ENCODE results near the gene TNFSF15. TPM values are rescaled to one million over a fixed set of nuclear protein-coding genes. Genes with fewer than 3 reads are reported as not detected.

Gene TNFSF15
- total RNA-seq, result 0.10 and 0.22 TPM in 2 replicates

- CTCF ChIA-PET, result interaction anchor here (1.2 kb wide), 1 partner anchor 101 kb away, joined by 5 read pairs; no protein-coding TSS in a partner anchor
- Mint-ChIP-seq H3K36me3 (ENCODE audit: low read depth) (no peaks in the 10 kb centered on the region), H3K27me3 (peaks cover 2% of the 10 kb centered on the region), H3K4me3 (peak within 1 kb of the TSS; percentile 66), H3K9me3 (no peaks in the 10 kb centered on the region), H3K27ac (peak within 1 kb of the TSS; percentile 19), H3K4me1 (peaks cover 40% of the 10 kb centered on the region)
- intact Hi-C loops (cut with micrococcal nuclease), result loop anchor here (1.0 to 10.0 kb wide), 3 partner anchors 41 to 209 kb away; no protein-coding TSS in a partner anchor
- ATAC-seq (ENCODE audit: low read depth) (peak; percentile 85), DNase-seq (no peak)
- POLR2A ChIA-PET, result interaction anchor here (0.6 to 0.7 kb wide), 4 partner anchors 55 to 408 kb away, joined by 3 to 8 read pairs (median 4); no protein-coding TSS in a partner anchor
- TF ChIP-seq CTCF (IDR thresholded peaks at IDR 0.05), result no peak
Observed at GRCh38 chr9:114805670-114806525, at the start of gene TNFSF15. Gene TNFSF15 (minus strand): TSS chr9:114806039. CDS start chr9:114806012, 27 bp downstream.

- no peaks in the 10 kb centered on the region for H3K9me3 Mint-ChIP-seq
- POLR2A ChIA-PET, result no interaction called here
- CTCF ChIA-PET, result no interaction called here
Observed at GRCh38 chr9:114855488-114855887, 49.6 kb upstream of the TNFSF15 start.

GRCh38 chr9:114854736-114855355 is 49.0 kb upstream of the TNFSF15 start:
- TF ChIP-seq CTCF (IDR thresholded peaks at IDR 0.05), result no peak
- CTCF ChIA-PET, result no interaction called here
- POLR2A ChIA-PET, result no interaction called here
- ATAC-seq (ENCODE audit: low read depth) (no peak), DNase-seq (no peak)
- H3K36me3 Mint-ChIP-seq (ENCODE audit: low read depth), result no peaks in the 10 kb centered on the region
- intact Hi-C loops (cut with micrococcal nuclease), result no loop called here
- no peak overlapping the region for H3K4me3 Mint-ChIP-seq
- H3K4me1 Mint-ChIP-seq, result no peaks in the 10 kb centered on the region
- no peak overlapping the region for H3K27ac Mint-ChIP-seq
- H3K9me3 Mint-ChIP-seq, result no peaks in the 10 kb centered on the region
- H3K27me3 Mint-ChIP-seq, result peaks cover 5% of the 10 kb centered on the region

More at GRCh38 chr9:114855488-114855887, 49.6 kb upstream of the TNFSF15 start:
- DNase-seq (no peak), ATAC-seq (ENCODE audit: low read depth) (no peak)
- intact Hi-C loops (cut with micrococcal nuclease), result no loop called here
- TF ChIP-seq CTCF (IDR thresholded peaks at IDR 0.05), result no peak
- H3K27ac Mint-ChIP-seq, result no peak overlapping the region
- no peaks in the 10 kb centered on the region for H3K4me1 Mint-ChIP-seq
- no peaks in the 10 kb centered on the region for H3K36me3 Mint-ChIP-seq (ENCODE audit: low read depth)
- H3K27me3 Mint-ChIP-seq, result peaks cover 5% of the 10 kb centered on the region
- H3K4me3 Mint-ChIP-seq, result no peak overlapping the region

- H3K27ac Mint-ChIP-seq, result no peak overlapping the region
- ATAC-seq (ENCODE audit: low read depth) (no peak), DNase-seq (no peak)
- peaks cover 5% of the 10 kb centered on the region for H3K27me3 Mint-ChIP-seq
- no peaks in the 10 kb centered on the region for H3K36me3 Mint-ChIP-seq (ENCODE audit: low read depth)
- H3K4me3 Mint-ChIP-seq, result no peak overlapping the region
- no peaks in the 10 kb centered on the region for H3K4me1 Mint-ChIP-seq
- TF ChIP-seq CTCF (IDR thresholded peaks at IDR 0.05), result no peak
- ChIA-PET POLR2A (no interaction called here), CTCF (no interaction called here)
- no peaks in the 10 kb centered on the region for H3K9me3 Mint-ChIP-seq
- intact Hi-C loops (cut with micrococcal nuclease), result no loop called here
Observed at GRCh38 chr9:114853071-114853855, 47.4 kb upstream of the TNFSF15 start.
